ENCODE measurements around the gene RAD51B. TPM values are rescaled to one million over a fixed set of nuclear protein-coding genes. Genes with fewer than 3 reads are reported as not detected.

The RAD51B gene
- total RNA-seq, 1 experiment from 2014 or later, result 29.9 TPM

DNA sequence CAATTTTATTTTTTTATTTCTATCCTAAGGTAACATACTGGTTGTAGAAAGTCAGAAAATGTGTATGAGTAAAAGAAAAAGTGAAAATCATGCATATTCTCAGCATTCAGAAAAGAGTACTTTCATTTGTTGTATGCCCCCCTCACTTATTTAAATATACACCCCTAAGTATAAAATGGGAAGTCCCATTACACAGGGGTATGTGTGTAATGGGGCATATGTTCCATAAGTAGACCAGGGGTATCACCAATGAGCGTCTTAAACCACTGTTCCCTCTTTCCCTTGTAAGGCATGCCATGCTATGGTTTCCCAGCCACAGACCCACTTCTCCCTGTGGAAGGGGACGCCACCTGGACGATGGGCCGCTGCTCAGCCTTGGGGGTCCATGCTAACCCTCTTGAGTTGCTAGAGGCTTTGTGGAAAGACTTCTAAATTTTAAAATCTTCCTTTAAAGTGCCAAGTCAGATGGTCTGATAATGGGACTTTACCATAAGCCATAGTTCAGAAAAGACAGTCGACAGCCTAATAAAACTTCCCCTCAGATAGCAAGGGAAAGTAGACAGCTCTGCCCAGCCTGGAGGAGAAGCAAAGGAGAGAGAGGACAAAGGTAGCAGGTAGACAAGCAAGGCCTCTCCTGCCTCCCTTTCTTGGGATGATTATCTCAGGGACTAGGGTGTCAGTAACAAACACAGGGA is 855.1 kb downstream of the RAD51B start:
- H3K9me3 ChIP-seq (ENCODE audit: insufficient read depth, low read depth), result 0 out of 2 replicates have a peak, but pooled peaks cover 5% of the 10 kb centered on the region
- POLR2A ChIA-PET (ENCODE audit: unreplicated experiment), result no interaction called here
- no peak for TF ChIP-seq EZH2 (IDR thresholded peaks at IDR 0.05; ENCODE audit: low read depth)
- TF ChIP-seq, protein P1, sequence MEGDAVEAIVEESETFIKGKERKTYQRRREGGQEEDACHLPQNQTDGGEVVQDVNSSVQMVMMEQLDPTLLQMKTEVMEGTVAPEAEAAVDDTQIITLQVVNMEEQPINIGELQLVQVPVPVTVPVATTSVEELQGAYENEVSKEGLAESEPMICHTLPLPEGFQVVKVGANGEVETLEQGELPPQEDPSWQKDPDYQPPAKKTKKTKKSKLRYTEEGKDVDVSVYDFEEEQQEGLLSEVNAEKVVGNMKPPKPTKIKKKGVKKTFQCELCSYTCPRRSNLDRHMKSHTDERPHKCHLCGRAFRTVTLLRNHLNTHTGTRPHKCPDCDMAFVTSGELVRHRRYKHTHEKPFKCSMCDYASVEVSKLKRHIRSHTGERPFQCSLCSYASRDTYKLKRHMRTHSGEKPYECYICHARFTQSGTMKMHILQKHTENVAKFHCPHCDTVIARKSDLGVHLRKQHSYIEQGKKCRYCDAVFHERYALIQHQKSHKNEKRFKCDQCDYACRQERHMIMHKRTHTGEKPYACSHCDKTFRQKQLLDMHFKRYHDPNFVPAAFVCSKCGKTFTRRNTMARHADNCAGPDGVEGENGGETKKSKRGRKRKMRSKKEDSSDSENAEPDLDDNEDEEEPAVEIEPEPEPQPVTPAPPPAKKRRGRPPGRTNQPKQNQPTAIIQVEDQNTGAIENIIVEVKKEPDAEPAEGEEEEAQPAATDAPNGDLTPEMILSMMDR (conservative IDR thresholded peaks at IDR 0.05), result no peak
- no peaks in the 10 kb centered on the region for H4K20me1 ChIP-seq (ENCODE audit: insufficient read depth)
- CTCF ChIA-PET, result no interaction called here
- no peak overlapping the region for H3K4me3 ChIP-seq
- no peak for DNase-seq
- no peaks in the 10 kb centered on the region for H3K79me2 ChIP-seq (ENCODE audit: low read depth)
- no peaks in the 10 kb centered on the region for H3K9me2 ChIP-seq (ENCODE audit: insufficient read depth)
- H3K36me3 ChIP-seq (ENCODE audit: low read depth), result no peaks in the 10 kb centered on the region
- peaks cover 50% of the 10 kb centered on the region for H3K4me1 ChIP-seq (replicated peaks; ENCODE audit: insufficient read depth)
- H2AFZ ChIP-seq, result no peak overlapping the region
- BruUV-seq (replicated peaks), result no TSS peak
- intact Hi-C loops (cut with micrococcal nuclease; ENCODE audit: unreplicated experiment), result no loop called here
- H3K27me3 ChIP-seq (ENCODE audit: insufficient read depth, low read depth), result no peaks in the 10 kb centered on the region
- peaks cover 31% of the 10 kb centered on the region for H3F3A ChIP-seq (ENCODE audit: insufficient read depth, low read depth)
- H3K27ac ChIP-seq, result peak overlapping the region; percentile 76
- peak overlapping the region; percentile 51 for H3K4me2 ChIP-seq

DNA sequence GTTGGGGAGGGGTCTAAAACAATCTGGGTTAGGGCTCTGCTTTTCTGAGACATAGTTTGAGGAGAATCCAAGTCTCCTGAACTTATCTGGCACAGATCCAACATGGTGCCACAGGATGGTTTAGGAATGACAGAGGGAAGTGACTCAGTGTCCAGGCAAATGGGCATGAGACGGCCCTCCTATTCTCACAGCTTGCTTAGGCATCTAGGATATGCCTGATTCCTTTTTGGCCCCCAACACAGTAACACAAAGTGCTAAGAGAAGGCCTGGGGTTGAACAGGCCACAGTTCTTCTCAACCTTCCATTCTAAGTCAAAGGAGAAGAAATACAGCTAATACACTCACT is 855.6 kb downstream of the RAD51B start:
- ChIA-PET POLR2A (ENCODE audit: unreplicated experiment) (no interaction called here), CTCF (no interaction called here)
- Histone ChIP-seq H3K4me3 (no peak overlapping the region), H3K4me1 (replicated peaks; ENCODE audit: insufficient read depth) (peaks cover 44% of the 10 kb centered on the region), H3K36me3 (ENCODE audit: low read depth) (no peaks in the 10 kb centered on the region), H3K79me2 (ENCODE audit: low read depth) (no peaks in the 10 kb centered on the region), H3K9me3 (ENCODE audit: insufficient read depth, low read depth) (0 out of 2 replicates have a peak, but pooled peaks cover 5% of the 10 kb centered on the region), H2AFZ (no peak overlapping the region), H3F3A (ENCODE audit: insufficient read depth, low read depth) (peaks cover 26% of the 10 kb centered on the region), H3K9me2 (ENCODE audit: insufficient read depth) (no peaks in the 10 kb centered on the region), H3K4me2 (peak overlapping the region; percentile 51), H3K27me3 (ENCODE audit: insufficient read depth, low read depth) (no peaks in the 10 kb centered on the region), H3K27ac (peak overlapping the region; percentile 76), H4K20me1 (ENCODE audit: insufficient read depth) (no peaks in the 10 kb centered on the region)
- TF ChIP-seq EZH2 (IDR thresholded peaks at IDR 0.05; ENCODE audit: low read depth), result no peak
- TF ChIP-seq, protein P1 (conservative IDR thresholded peaks at IDR 0.05), result no peak
- intact Hi-C loops (cut with micrococcal nuclease; ENCODE audit: unreplicated experiment), result no loop called here
- BruUV-seq (replicated peaks), result no TSS peak
- peak; percentile 37 to 72 for DNase-seq

DNA sequence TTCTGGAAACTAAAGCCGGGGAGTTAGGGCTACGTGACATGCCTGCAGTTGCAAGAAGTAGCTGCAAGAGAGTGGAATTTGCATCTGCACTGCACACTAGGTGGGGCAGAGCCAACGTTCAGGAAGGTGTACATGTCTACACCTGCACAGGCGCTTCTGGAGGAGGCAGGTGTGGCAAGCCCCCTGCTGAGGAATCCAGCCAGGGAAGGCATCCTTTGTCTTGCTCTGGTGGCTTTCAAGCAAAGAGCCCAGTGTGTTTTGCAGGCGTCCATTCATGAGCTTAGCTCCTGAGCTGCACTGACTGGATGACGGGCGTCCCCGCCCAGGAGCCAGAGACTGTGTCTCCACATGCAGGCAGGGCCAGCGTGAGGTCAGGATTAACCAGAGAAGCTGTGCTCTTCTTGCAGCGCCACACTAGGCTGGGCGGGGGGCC is 856.9 kb downstream of the RAD51B start:
- Histone ChIP-seq H3K27me3 (ENCODE audit: insufficient read depth, low read depth) (no peaks in the 10 kb centered on the region), H4K20me1 (ENCODE audit: insufficient read depth) (no peaks in the 10 kb centered on the region), H3K36me3 (ENCODE audit: low read depth) (no peaks in the 10 kb centered on the region), H3K4me1 (replicated peaks; ENCODE audit: insufficient read depth) (peaks cover 47% of the 10 kb centered on the region), H3K9me3 (ENCODE audit: insufficient read depth, low read depth) (0 out of 2 replicates have a peak, but pooled peaks cover 5% of the 10 kb centered on the region), H3K27ac (no peak overlapping the region), H3F3A (ENCODE audit: insufficient read depth, low read depth) (peaks cover 28% of the 10 kb centered on the region), H2AFZ (no peak overlapping the region), H3K79me2 (ENCODE audit: low read depth) (no peaks in the 10 kb centered on the region), H3K9me2 (ENCODE audit: insufficient read depth) (no peaks in the 10 kb centered on the region), H3K4me2 (no peak overlapping the region), H3K4me3 (no peak overlapping the region)
- BruUV-seq (replicated peaks), result no TSS peak
- peak in 1 of 2 experiments; percentile 89 for DNase-seq
- TF ChIP-seq, protein P1 (conservative IDR thresholded peaks at IDR 0.05), result no peak
- no peak for TF ChIP-seq EZH2 (IDR thresholded peaks at IDR 0.05; ENCODE audit: low read depth)
- intact Hi-C loops (cut with micrococcal nuclease; ENCODE audit: unreplicated experiment), result no loop called here
- ChIA-PET CTCF (interaction anchor here (0.6 to 0.8 kb wide), 2 partner anchors 110 to 189 kb away, joined by 3 read pairs; no protein-coding TSS in a partner anchor), POLR2A (ENCODE audit: unreplicated experiment) (interaction anchor here (0.5 to 1.2 kb wide), 10 partner anchors 9 to 732 kb away, joined by 3 to 12 read pairs (median 4); partner anchors contain the start of gene ZFP36L1)
